H9 (cell line): ENCODE data around the gene PAK6. TPM values are rescaled to one million over a fixed set of nuclear protein-coding genes. Genes with fewer than 3 reads are reported as not detected.

Source experiments
- DNase-seq: peaks from one replicate; pipeline ENCODE4 v3.0.0-alpha.2; 2017
- H2AFZ ChIP-seq: one replicate; pipeline ENCODE4 v1.6.1; 2013; ENCODE audit warnings: mild to moderate bottlenecking, low read length, control low read depth, moderate library complexity
- H2AK5ac ChIP-seq: 2 replicates; pipeline ENCODE4 v1.6.1; 2013; ENCODE audit warnings: low read length, control low read depth, mixed read lengths; ENCODE audit not compliant: insufficient read length
- H2BK120ac ChIP-seq: one replicate; pipeline ENCODE4 v1.6.1; 2013; ENCODE audit warnings: low read depth, mild to moderate bottlenecking, low read length, control low read depth, inconsistent platforms; ENCODE audit not compliant: poor library complexity, severe bottlenecking
- H2BK12ac ChIP-seq: 2 replicates; pipeline ENCODE4 v1.6.1; 2013; ENCODE audit warnings: low read length, control low read depth, mixed read lengths, low read depth; ENCODE audit not compliant: insufficient read length
- H2BK15ac ChIP-seq: 2 replicates; pipeline ENCODE4 v1.6.1; 2013; ENCODE audit warnings: low read depth, low read length, control low read depth
- H2BK20ac ChIP-seq: one replicate; pipeline ENCODE4 v1.6.1; 2013; ENCODE audit warnings: low read depth, mild to moderate bottlenecking, low read length, control low read depth, inconsistent platforms; ENCODE audit not compliant: poor library complexity, severe bottlenecking
- H2BK5ac ChIP-seq: 2 replicates; pipeline ENCODE4 v1.6.1; 2013; ENCODE audit warnings: low read length, control low read depth, mixed read lengths; ENCODE audit not compliant: insufficient read length
- H3K14ac ChIP-seq: 2 replicates; pipeline ENCODE4 v1.6.1; 2013; ENCODE audit warnings: low read length, control low read depth; ENCODE audit not compliant: insufficient read depth
- H3K18ac ChIP-seq: 2 replicates; pipeline ENCODE4 v1.6.1; 2013; ENCODE audit warnings: low read depth, mild to moderate bottlenecking, mixed read lengths, low read length, control low read depth; ENCODE audit not compliant: insufficient read length
- H3K23ac ChIP-seq: 2 replicates; pipeline ENCODE4 v1.6.1; 2013; ENCODE audit warnings: low read length, control low read depth, mixed read lengths, low read depth; ENCODE audit not compliant: insufficient read length
- H3K23me2 ChIP-seq: 2 replicates; pipeline ENCODE4 v1.6.1; 2013; ENCODE audit warnings: low read depth, mild to moderate bottlenecking, mixed read lengths, low read length, control low read depth; ENCODE audit not compliant: insufficient read length, poor library complexity, severe bottlenecking
- H3K27ac ChIP-seq: 2 replicates; pipeline ENCODE4 v1.5.1; 2013; ENCODE audit warnings: low read length, control low read depth, mixed read lengths, low read depth; ENCODE audit not compliant: insufficient read length
- H3K27me3 ChIP-seq: 2 replicates; pipeline ENCODE4 v1.6.1; 2013; ENCODE audit warnings: low read length, control low read depth, inconsistent platforms; ENCODE audit not compliant: insufficient read depth
- H3K4ac ChIP-seq: 2 replicates; pipeline ENCODE4 v1.6.1; 2013; ENCODE audit warnings: low read depth, mild to moderate bottlenecking, control low read depth, inconsistent platforms, low read length, moderate library complexity
- H3K4me1 ChIP-seq: 2 replicates; pipeline ENCODE4 v1.6.1; 2013; ENCODE audit warnings: low read length, control low read depth, inconsistent platforms; ENCODE audit not compliant: insufficient read depth
- H3K4me2 ChIP-seq: 2 replicates; pipeline ENCODE4 v1.6.1; 2013; ENCODE audit warnings: low read length, control low read depth, mixed read lengths; ENCODE audit not compliant: insufficient read length, insufficient read depth
- H3K56ac ChIP-seq: 2 replicates; pipeline ENCODE4 v1.6.1; 2013; ENCODE audit warnings: low read depth, mild to moderate bottlenecking, mixed read lengths, low read length, control low read depth; ENCODE audit not compliant: insufficient read length
- H3K79me1 ChIP-seq: 2 replicates; pipeline ENCODE4 v1.6.1; 2013; ENCODE audit warnings: low read depth, mild to moderate bottlenecking, moderate library complexity, low read length, control low read depth, inconsistent platforms; ENCODE audit not compliant: insufficient read depth, poor library complexity, severe bottlenecking
- H3K79me2 ChIP-seq: 2 replicates; pipeline ENCODE4 v1.6.1; 2013; ENCODE audit warnings: low read length, control low read depth, inconsistent platforms; ENCODE audit not compliant: insufficient read depth
- H3K9ac ChIP-seq: 2 replicates; pipeline ENCODE4 v1.6.1; 2013; ENCODE audit warnings: low read length, control low read depth, mixed read lengths; ENCODE audit not compliant: insufficient read length; ENCODE audit errors: extremely low read depth
- H3K9me3 ChIP-seq: one replicate; pipeline ENCODE4 v1.6.1; 2013; ENCODE audit warnings: low read depth, low read length, inconsistent platforms; ENCODE audit not compliant: control insufficient read depth
- H3T11ph ChIP-seq: one replicate; pipeline ENCODE4 v1.6.1; 2013; ENCODE audit warnings: mild to moderate bottlenecking, low read length, control low read depth, inconsistent platforms
- H4K20me1 ChIP-seq: one replicate; pipeline ENCODE4 v1.6.1; 2013; ENCODE audit not compliant: control insufficient read depth, insufficient read length, insufficient read depth
- H4K5ac ChIP-seq: 2 replicates; pipeline ENCODE4 v1.6.1; 2013; ENCODE audit warnings: low read depth, mild to moderate bottlenecking, mixed read lengths, low read length, control low read depth; ENCODE audit not compliant: insufficient read length
- H4K8ac ChIP-seq: replicated peaks from 2 replicates; pipeline ENCODE4 v1.6.1; 2013; ENCODE audit warnings: low read length, control low read depth, mixed read lengths, low read depth; ENCODE audit not compliant: insufficient read length
- H4K91ac ChIP-seq: 2 replicates; pipeline ENCODE4 v1.6.1; 2013; ENCODE audit warnings: low read depth, mild to moderate bottlenecking, moderate library complexity, mixed read lengths, low read length, control low read depth; ENCODE audit not compliant: insufficient read length
- H3K27ac Mint-ChIP-seq, 3 experiments: 2 replicates in 2 of 3; 3 replicates in 1 of 3; pipeline ENCODE4 v1.8.0; 2020 to 2021; ENCODE audit warnings: mixed read lengths in 3 of 3, mild to moderate bottlenecking in 1 of 3, moderate library complexity in 1 of 3
- H3K27me3 Mint-ChIP-seq: 2 replicates; pipeline ENCODE4 v1.8.0; 2021; ENCODE audit warnings: low read depth, mild to moderate bottlenecking, moderate library complexity, mixed read lengths
- H3K36me3 Mint-ChIP-seq, 3 experiments: 2 replicates in 2 of 3; 3 replicates in 1 of 3; pipeline ENCODE4 v1.8.0; 2020 to 2021; ENCODE audit warnings: low read depth in 3 of 3, mixed read lengths in 3 of 3; ENCODE audit not compliant: insufficient read depth in 1 of 3
- H3K4me1 Mint-ChIP-seq, 2 experiments: 2 replicates each; pipeline ENCODE4 v1.8.0; 2020; ENCODE audit warnings: mixed read lengths in 2 of 2
- H3K4me3 Mint-ChIP-seq, 2 experiments: 2 replicates in 1 of 2; 3 replicates in 1 of 2; pipeline ENCODE4 v1.8.0; 2020 to 2021; ENCODE audit warnings: mild to moderate bottlenecking in 2 of 2, mixed read lengths in 2 of 2, moderate library complexity in 1 of 2
- H3K9me3 Mint-ChIP-seq, 2 experiments: 2 replicates in 1 of 2; 3 replicates in 1 of 2; pipeline ENCODE4 v1.8.0; 2020; ENCODE audit warnings: mild to moderate bottlenecking in 2 of 2, mixed read lengths in 2 of 2, moderate library complexity in 1 of 2
- WGBS: extraction: QIAGEN DNeasy Blood & Tissue Kit; methylation state at CpG from one replicate; pipeline ENCODE4 v1.1.7; 2013; ENCODE audit warnings: missing lambda C conversion rate, low lambda C conversion rate, mixed read lengths; ENCODE audit not compliant: insufficient read length; ENCODE audit errors: extremely low coverage; 5-methylcytosine and 5-hydroxymethylcytosine counted together
- total RNA-seq: library from RNA; stranded (reverse); gene quantifications from 2 replicates; pipeline ENCODE4 v1.2.1, GENCODE V29; 2021
- TF ChIP-seq, protein P1 (sequence below): fragments of 200-600 bp; sonication (generic); conservative IDR thresholded peaks from 3 replicates; pipeline ENCODE4 v1.8.0; 2021; ENCODE audit warnings: antibody characterized with exemption, mild to moderate bottlenecking

PAK6 gene
- total RNA-seq, 1 experiment from 2014 or later = 7.4 TPM

DNA sequence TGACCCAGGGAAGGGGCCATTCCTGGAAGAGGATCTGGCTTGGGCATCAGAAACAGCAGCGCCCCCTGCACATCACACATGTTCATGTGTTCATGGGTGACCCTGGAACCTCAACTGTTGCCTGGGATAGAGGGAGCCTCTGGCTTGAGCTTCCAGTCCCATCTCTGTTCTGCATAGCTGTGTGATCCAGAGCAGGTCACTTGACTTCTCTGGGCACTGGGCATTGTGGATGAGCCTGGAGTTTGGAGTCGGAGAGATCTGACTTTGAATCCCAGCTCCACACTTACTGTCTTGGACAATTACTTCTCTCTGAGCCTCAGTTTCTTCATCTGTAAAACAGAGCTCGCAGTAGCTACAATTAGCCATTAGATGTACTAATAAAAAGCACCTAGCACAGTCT is 15.6 kb downstream of the PAK6 start:
- H3T11ph ChIP-seq = no peak overlapping the region
- peaks cover 4% of the 10 kb centered on the region; the same call in 1 of the 2 replicates for H3K4me1 ChIP-seq
- H3K27me3 ChIP-seq = peaks cover 16% of the 10 kb centered on the region; the same call in 1 of the 2 replicates
- no peaks in the 10 kb centered on the region; a peak in 1 of 5 replicates for H3K9me3 Mint-ChIP-seq
- H3K9ac ChIP-seq = no peak overlapping the region
- no peak overlapping the region for H3K4ac ChIP-seq
- H4K20me1 ChIP-seq = no peaks in the 10 kb centered on the region
- no peak overlapping the region for H2AK5ac ChIP-seq
- H4K5ac ChIP-seq = no peak overlapping the region
- no peak overlapping the region for H2AFZ ChIP-seq
- H3K27me3 Mint-ChIP-seq = peaks cover 45% of the 10 kb centered on the region
- H3K27ac Mint-ChIP-seq = no peak overlapping the region; a peak in 1 of 7 replicates
- H3K36me3 Mint-ChIP-seq = peaks cover 0 to 3% (median 2%) of the 10 kb centered on the region in 3 experiments; a peak in 2 of 7 replicates
- no peaks in the 10 kb centered on the region for H3K79me2 ChIP-seq
- no peak overlapping the region for H3K4me3 Mint-ChIP-seq
- H3K56ac ChIP-seq = no peak overlapping the region
- no peak overlapping the region for H3K4me2 ChIP-seq
- H4K91ac ChIP-seq = no peak overlapping the region
- no peak overlapping the region for H3K14ac ChIP-seq
- no CpG with 5 or more reads among the region's 3 CpGs for WGBS
- no peak for DNase-seq
- no peak overlapping the region for H4K8ac ChIP-seq
- H2BK20ac ChIP-seq = no peak overlapping the region
- no peak overlapping the region for H3K27ac ChIP-seq
- H3K18ac ChIP-seq = no peak overlapping the region
- H3K9me3 ChIP-seq = no peaks in the 10 kb centered on the region
- H3K23me2 ChIP-seq = peaks cover 9% of the 10 kb centered on the region
- H3K79me1 ChIP-seq = no peaks in the 10 kb centered on the region
- TF ChIP-seq, protein P1, sequence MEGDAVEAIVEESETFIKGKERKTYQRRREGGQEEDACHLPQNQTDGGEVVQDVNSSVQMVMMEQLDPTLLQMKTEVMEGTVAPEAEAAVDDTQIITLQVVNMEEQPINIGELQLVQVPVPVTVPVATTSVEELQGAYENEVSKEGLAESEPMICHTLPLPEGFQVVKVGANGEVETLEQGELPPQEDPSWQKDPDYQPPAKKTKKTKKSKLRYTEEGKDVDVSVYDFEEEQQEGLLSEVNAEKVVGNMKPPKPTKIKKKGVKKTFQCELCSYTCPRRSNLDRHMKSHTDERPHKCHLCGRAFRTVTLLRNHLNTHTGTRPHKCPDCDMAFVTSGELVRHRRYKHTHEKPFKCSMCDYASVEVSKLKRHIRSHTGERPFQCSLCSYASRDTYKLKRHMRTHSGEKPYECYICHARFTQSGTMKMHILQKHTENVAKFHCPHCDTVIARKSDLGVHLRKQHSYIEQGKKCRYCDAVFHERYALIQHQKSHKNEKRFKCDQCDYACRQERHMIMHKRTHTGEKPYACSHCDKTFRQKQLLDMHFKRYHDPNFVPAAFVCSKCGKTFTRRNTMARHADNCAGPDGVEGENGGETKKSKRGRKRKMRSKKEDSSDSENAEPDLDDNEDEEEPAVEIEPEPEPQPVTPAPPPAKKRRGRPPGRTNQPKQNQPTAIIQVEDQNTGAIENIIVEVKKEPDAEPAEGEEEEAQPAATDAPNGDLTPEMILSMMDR = no peak; the same call in 2 of the 3 replicates
- no peak overlapping the region for H3K23ac ChIP-seq
- H3K4me1 Mint-ChIP-seq = peaks cover 25 to 27% of the 10 kb centered on the region in 2 experiments
- no peak overlapping the region for H2BK15ac ChIP-seq
- no peak overlapping the region for H2BK120ac ChIP-seq
- H2BK5ac ChIP-seq = no peak overlapping the region
- no peak overlapping the region for H2BK12ac ChIP-seq
